ENCODE results near the gene PIK3C3.

PIK3C3 gene

GRCh38 chr18:41954827-41955613 lies at the start of gene PIK3C3:
Gene PIK3C3, plus strand, starts transcription at chr18:41955234. Its CDS starts 58 bp downstream, at chr18:41955292.
- peak; percentile 95 for DNase-seq (ENCODE audit: low read depth in 2 of 2)

- DNase-seq (ENCODE audit: low read depth in 2 of 2) = no peak
Measured at GRCh38 chr18:41905786-41906527, 49.1 kb upstream of the PIK3C3 start.

GRCh38 chr18:41906528-41907146 lies 48.4 kb upstream of the PIK3C3 start:
- DNase-seq (ENCODE audit: low read depth in 2 of 2) = peak; percentile 37 to 53

- peak in 1 of 2 experiments; percentile 8 for DNase-seq (ENCODE audit: low read depth in 2 of 2)
Measured at GRCh38 chr18:41917181-41917580, 37.9 kb upstream of the PIK3C3 start.

GRCh38 chr18:41921770-41922169 lies 33.3 kb upstream of the PIK3C3 start:
- DNase-seq (ENCODE audit: low read depth in 2 of 2) = no peak

- DNase-seq (ENCODE audit: low read depth in 2 of 2) = no peak
Measured at GRCh38 chr18:41922176-41922575, 32.9 kb upstream of the PIK3C3 start.

- DNase-seq (ENCODE audit: low read depth in 2 of 2) = no peak
Measured at GRCh38 chr18:41922841-41923240, 32.2 kb upstream of the PIK3C3 start.

- no peak for DNase-seq (ENCODE audit: low read depth in 2 of 2)
Measured at GRCh38 chr18:41923446-41923845, 31.6 kb upstream of the PIK3C3 start.

- no peak for DNase-seq (ENCODE audit: low read depth in 2 of 2)
Measured at GRCh38 chr18:41928581-41928980, 26.5 kb upstream of the PIK3C3 start.

- no peak for DNase-seq (ENCODE audit: low read depth in 2 of 2)
Measured at GRCh38 chr18:41932899-41933298, 22.1 kb upstream of the PIK3C3 start.

GRCh38 chr18:41933778-41934177 lies 21.3 kb upstream of the PIK3C3 start:
- DNase-seq (ENCODE audit: low read depth in 2 of 2) = no peak

- no peak for DNase-seq (ENCODE audit: low read depth in 2 of 2)
Measured at GRCh38 chr18:41936471-41937134, 18.4 kb upstream of the PIK3C3 start.

- peak; percentile 79 to 80 for DNase-seq (ENCODE audit: low read depth in 2 of 2)
Measured at GRCh38 chr18:41938445-41938844, 16.6 kb upstream of the PIK3C3 start.

- no peak for DNase-seq (ENCODE audit: low read depth in 2 of 2)
Measured at GRCh38 chr18:41939326-41939725, 15.7 kb upstream of the PIK3C3 start.

- DNase-seq (ENCODE audit: low read depth in 2 of 2) = peak; percentile 82 to 84
Measured at GRCh38 chr18:41940506-41941215, 14.4 kb upstream of the PIK3C3 start.

- no peak for DNase-seq (ENCODE audit: low read depth in 2 of 2)
Measured at GRCh38 chr18:41942254-41942653, 12.8 kb upstream of the PIK3C3 start.

- DNase-seq (ENCODE audit: low read depth in 2 of 2) = no peak
Measured at GRCh38 chr18:41948544-41949110, 6.4 kb upstream of the PIK3C3 start.

GRCh38 chr18:41949206-41949920 lies 5.7 kb upstream of the PIK3C3 start:
- no peak for DNase-seq (ENCODE audit: low read depth in 2 of 2)

- no peak for DNase-seq (ENCODE audit: low read depth in 2 of 2)
Measured at GRCh38 chr18:41955688-41956087, 654 bp downstream of the PIK3C3 start.

GRCh38 chr18:41959045-41959444 lies 4.0 kb downstream of the PIK3C3 start:
- DNase-seq (ENCODE audit: low read depth in 2 of 2) = no peak
